SK-MEL-5 (cell line): ENCODE data around the gene MIGA2. TPM values are rescaled to one million over a fixed set of nuclear protein-coding genes. Genes with fewer than 3 reads are reported as not detected.
"Not testable (repeated sequence)": the region's sequence is repeated elsewhere in the genome, so short reads cannot be mapped to it uniquely, and the experiment has no call there.

Experiments
- DNase-seq: peaks from one replicate; pipeline ENCODE4 v3.0.0-alpha.2; 2016; ENCODE audit warnings: low read depth, low spot score
- in situ Hi-C: cut with HindIII; loops from 2 replicates; pipeline ENCODE4 v1.10.0; 2016; ENCODE audit warnings: low sequenced_read_pairs, high pct_unique_total_duplicates, low pct_unique_long_range_greater_than_20kb
- total RNA-seq: library from RNA; depleted of rRNA; stranded (reverse); fragments of >200 nt; shearing (Covaris generic); gene quantifications from 2 replicates; pipeline ENCODE4 v1.2.3, GENCODE V29; 2014

The MIGA2 gene
- total RNA-seq, 1 experiment from 2014 or later, result 13.7 TPM

GRCh38 chr9:129028192-129028966 is 8.0 kb upstream of the MIGA2 start, which contains the start of gene SH3GLB2:
Gene SH3GLB2, minus strand, starts transcription at chr9:129028331. Its CDS starts 177 bp downstream, at chr9:129028154.
- DNase-seq, result peak; percentile 91
- in situ Hi-C loops, result no loop called here

- in situ Hi-C loops, result no loop called here
- DNase-seq, result no peak
These were observed 6.2 kb upstream of the MIGA2 start for GRCh38 chr9:129030191-129030590.

GRCh38 chr9:129031514-129031913 is 4.9 kb upstream of the MIGA2 start:
- in situ Hi-C loops, result no loop called here
- DNase-seq, result no peak

GRCh38 chr9:129032541-129033159 is 3.8 kb upstream of the MIGA2 start:
- no peak for DNase-seq
- in situ Hi-C loops, result no loop called here

GRCh38 chr9:129033216-129033615 is 3.2 kb upstream of the MIGA2 start:
- DNase-seq, result no peak
- in situ Hi-C loops, result no loop called here

- in situ Hi-C loops, DNase-seq: not testable (repeated sequence)
These were observed 588 bp upstream of the MIGA2 start for GRCh38 chr9:129035838-129036237.

- in situ Hi-C loops, result no loop called here
- DNase-seq, result no peak
These were observed 719 bp downstream of the MIGA2 start for GRCh38 chr9:129036923-129037766.

- no peak for DNase-seq
- in situ Hi-C loops, result no loop called here
These were observed 1.3 kb downstream of the MIGA2 start for GRCh38 chr9:129037767-129038098.

GRCh38 chr9:129038109-129038852 is 1.9 kb downstream of the MIGA2 start:
- in situ Hi-C loops, result no loop called here
- DNase-seq, result no peak

- in situ Hi-C loops, result no loop called here
- DNase-seq, result no peak
These were observed 3.8 kb downstream of the MIGA2 start for GRCh38 chr9:129040113-129040643.

GRCh38 chr9:129042016-129042415 is 5.6 kb downstream of the MIGA2 start:
- no peak for DNase-seq
- in situ Hi-C loops, result no loop called here

- DNase-seq, result no peak
- in situ Hi-C loops, result no loop called here
These were observed 16.2 kb downstream of the MIGA2 start for GRCh38 chr9:129052592-129052991.

- in situ Hi-C loops, result no loop called here
- no peak for DNase-seq
These were observed 16.6 kb downstream of the MIGA2 start for GRCh38 chr9:129053020-129053419.

- in situ Hi-C loops, result no loop called here
- no peak for DNase-seq
These were observed 17.9 kb downstream of the MIGA2 start for GRCh38 chr9:129054163-129054851.

- in situ Hi-C loops, result no loop called here
- no peak for DNase-seq
These were observed 22.8 kb downstream of the MIGA2 start for GRCh38 chr9:129058965-129059795.
